Transverse colon (tissue), 4 donors: Measurements from ENCODE around the gene PRDM12. TPM values are rescaled to one million over a fixed set of nuclear protein-coding genes. Genes with fewer than 3 reads are reported as not detected.

Source experiments
- small RNA-seq, 4 donors: library from RNA; depleted of rRNA; stranded (forward); fragments of <200 nt; gene quantifications; one replicate each; pipeline ENCODE3, GENCODE V24; 2016
- total RNA-seq, 4 donors: library from RNA; depleted of rRNA; stranded (reverse); fragments of >200 nt; gene quantifications; one replicate each; pipeline ENCODE4 v1.1.0, GENCODE V29; 2016

The PRDM12 gene
- total RNA-seq, 4 donors from 2014 or later = not detected

Small RNAs within 50 kb of the gene (small RNA-seq; reads per million reads assigned to genes)
- 0 reads per million in 4 donors for gene AL359092.1
- 0 reads per million in 4 donors for gene MIR6856

Other genes starting within 250 kb of the PRDM12 start
- gene ASS1, start 219.6 kb upstream of the PRDM12 start, total RNA-seq = 100 to 1,000 TPM in 3 of 4 donors, 10 to 100 TPM in 1; 57.9 to 345 (median 266) TPM
- gene FUBP3, start 85.0 kb upstream of the PRDM12 start, total RNA-seq = 10 to 100 TPM; 20.7 to 41.1 (median 36.9) TPM
- 10 to 100 TPM in 3 of 4 donors, 1 to 10 TPM in 1; 2.2 to 17.1 (median 15.8) TPM for gene EXOSC2, start 29.2 kb downstream of the PRDM12 start, total RNA-seq
- 10 to 100 TPM; 66.9 to 97.1 (median 81.8) TPM for gene ABL1, start 170.7 kb downstream of the PRDM12 start, total RNA-seq
- not detected for gene QRFP, start 232.2 kb downstream of the PRDM12 start, total RNA-seq